Gastroesophageal sphincter (tissue), 4 donors: ENCODE data around the gene TRRAP. TPM values are rescaled to one million over a fixed set of nuclear protein-coding genes. Genes with fewer than 3 reads are reported as not detected.

Experiments
- ATAC-seq: fragments of 150-250 bp; one replicate; pipeline ENCODE4 v1.9.1; 2016; ENCODE audit warnings: mild to moderate bottlenecking, moderate library complexity
- H3K27ac ChIP-seq, 4 donors: fragments of 200-600 bp; sonication (generic) in 3 of 4; 1 replicate in 3 of 4; 2 replicates in 1 of 4; pipeline ENCODE4 v1.5.1; 2016 to 2019
- H3K27me3 ChIP-seq: fragments of 200-600 bp; sonication (generic); one replicate; pipeline ENCODE4 v1.5.1; 2019
- H3K36me3 ChIP-seq, 2 donors: fragments of 200-600 bp; sonication (generic); one replicate each; pipeline ENCODE4 v1.5.1; 2019; ENCODE audit warnings: control low read depth in 1 of 2
- H3K4me1 ChIP-seq, 3 donors: fragments of 200-600 bp; sonication (generic); 1 replicate in 2 of 3; 2 replicates in 1 of 3; pipeline ENCODE4 v1.5.1; 2016 to 2019; ENCODE audit warnings: control low read depth in 2 of 3
- H3K4me3 ChIP-seq, 2 donors: fragments of 200-600 bp; sonication (generic); one replicate each; pipeline ENCODE4 v1.5.1; 2019; ENCODE audit warnings: mild to moderate bottlenecking in 1 of 2, moderate library complexity in 1 of 2
- H3K9me3 ChIP-seq, 3 donors: fragments of 200-600 bp; sonication (generic); one replicate each; pipeline ENCODE4 v1.5.1; 2017 to 2019; ENCODE audit warnings: control low read depth in 2 of 3
- CTCF ChIP-seq, 4 experiments: fragments of 200-600 bp in 2 of 4; fragments of 450-650 bp in 2 of 4; sonication (generic) in 1 of 4; IDR thresholded peaks; one replicate each; pipeline ENCODE4 v1.5.1; 2017 to 2019; ENCODE audit warnings: antibody characterized with exemption in 4 of 4, mild to moderate bottlenecking in 2 of 4, moderate library complexity in 2 of 4
- EP300 ChIP-seq: sonication (generic); formaldehyde crosslinking; IDR thresholded peaks from one replicate; pipeline ENCODE4 v1.6.1; 2017; ENCODE audit warnings: antibody characterized with exemption, mild to moderate bottlenecking
- POLR2A ChIP-seq, 2 donors: fragments of 450-650 bp; IDR thresholded peaks; one replicate each; pipeline ENCODE4 v1.6.1; 2017; ENCODE audit warnings: antibody characterized with exemption in 2 of 2, mild to moderate bottlenecking in 2 of 2, moderate library complexity in 1 of 2
- POLR2AphosphoS5 ChIP-seq: sonication (generic); formaldehyde crosslinking; IDR thresholded peaks from one replicate; pipeline ENCODE4 v1.6.1; 2017; ENCODE audit warnings: antibody characterized with exemption
- WGBS, 2 donors: methylation state at CpG; one replicate each; pipeline ENCODE4 v1.1.5; 2018; ENCODE audit warnings: low coverage in 1 of 2; 5-methylcytosine and 5-hydroxymethylcytosine counted together
- total RNA-seq, 4 donors: library from RNA; depleted of rRNA; stranded (reverse); fragments of >200 nt; gene quantifications; one replicate each; pipeline ENCODE4 v1.1.0, GENCODE V29; 2016

TRRAP gene
- total RNA-seq, 4 donors from 2014 or later: 19.1 to 34.8 (median 28.4) TPM

DNA sequence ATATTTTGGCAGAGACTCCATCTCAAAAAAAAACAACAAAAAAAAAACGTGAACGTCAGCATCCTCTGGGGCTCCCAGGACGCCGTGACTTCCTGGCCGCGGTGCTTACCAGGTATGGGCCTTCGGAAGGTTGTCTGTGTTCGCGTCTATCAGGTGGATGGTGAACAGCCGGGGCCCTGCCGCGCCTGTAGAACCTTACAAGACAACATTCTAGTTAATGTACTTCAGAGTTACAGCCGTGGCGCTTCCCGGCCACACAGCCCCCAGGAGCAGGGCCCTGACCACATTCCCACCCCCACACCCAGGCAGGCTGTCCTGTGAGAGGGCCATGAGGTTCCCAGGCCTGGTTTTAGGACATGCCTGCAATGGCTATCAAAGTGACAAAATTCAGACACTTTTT, 154.6 kb downstream of the TRRAP start:
- H3K36me3 ChIP-seq: peaks cover 0 to 100% of the 10 kb centered on the region in 2 donors
- peaks cover 0 to 39% (median 9%) of the 10 kb centered on the region in 3 donors for H3K4me1 ChIP-seq
- no peak overlapping the region for H3K4me3 ChIP-seq
- no peak for ATAC-seq
- no peak for TF ChIP-seq POLR2A (IDR thresholded peaks at IDR 0.05)
- TF ChIP-seq EP300: no peak
- TF ChIP-seq CTCF (IDR thresholded peaks at IDR 0.05): no peak
- no peak for TF ChIP-seq POLR2AphosphoS5
- peak overlapping the region in 2 of 4 donors; percentile 20 to 44 for H3K27ac ChIP-seq
- WGBS, 2 donors: 70 to 77% methylated on average over 4 to 11 of the region's 15 CpGs
- no peaks in the 10 kb centered on the region for H3K27me3 ChIP-seq
- H3K9me3 ChIP-seq: peaks cover 0 to 8% (median 0%) of the 10 kb centered on the region in 3 donors

DNA sequence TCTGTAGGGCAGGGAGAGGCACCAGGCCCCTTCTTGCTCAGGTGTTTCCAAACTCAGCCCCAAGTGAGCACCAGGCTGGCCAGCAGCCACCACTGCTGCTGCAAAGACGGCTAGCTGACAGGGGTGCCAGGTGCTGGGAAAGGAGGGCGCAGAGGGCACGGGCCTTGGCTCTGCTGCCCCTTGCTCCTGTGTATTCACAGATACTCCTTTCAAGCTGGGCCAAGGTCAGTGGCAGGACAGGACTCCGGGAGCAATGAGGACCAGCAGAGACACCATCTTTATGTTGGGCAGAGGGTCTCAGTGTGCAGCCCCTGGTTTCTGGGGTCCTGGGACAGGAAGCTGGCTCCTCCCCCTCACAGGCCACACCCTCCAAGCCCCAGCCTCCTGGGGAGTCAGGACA, 155.4 kb downstream of the TRRAP start:
- WGBS, 2 donors: no CpG with 5 or more reads among the region's 4 CpGs
- Histone ChIP-seq H3K36me3 (peaks cover 0 to 100% of the 10 kb centered on the region in 2 donors), H3K27me3 (no peaks in the 10 kb centered on the region), H3K9me3 (peaks cover 0 to 8% (median 0%) of the 10 kb centered on the region in 3 donors), H3K4me1 (peaks cover 0 to 39% (median 9%) of the 10 kb centered on the region in 3 donors), H3K4me3 (no peak overlapping the region), H3K27ac (peak overlapping the region in 2 of 4 donors; percentile 10 to 44)
- ATAC-seq: no peak
- no peak for TF ChIP-seq POLR2A (IDR thresholded peaks at IDR 0.05)
- no peak for TF ChIP-seq POLR2AphosphoS5
- no peak for TF ChIP-seq CTCF (IDR thresholded peaks at IDR 0.05)
- no peak for TF ChIP-seq EP300

DNA sequence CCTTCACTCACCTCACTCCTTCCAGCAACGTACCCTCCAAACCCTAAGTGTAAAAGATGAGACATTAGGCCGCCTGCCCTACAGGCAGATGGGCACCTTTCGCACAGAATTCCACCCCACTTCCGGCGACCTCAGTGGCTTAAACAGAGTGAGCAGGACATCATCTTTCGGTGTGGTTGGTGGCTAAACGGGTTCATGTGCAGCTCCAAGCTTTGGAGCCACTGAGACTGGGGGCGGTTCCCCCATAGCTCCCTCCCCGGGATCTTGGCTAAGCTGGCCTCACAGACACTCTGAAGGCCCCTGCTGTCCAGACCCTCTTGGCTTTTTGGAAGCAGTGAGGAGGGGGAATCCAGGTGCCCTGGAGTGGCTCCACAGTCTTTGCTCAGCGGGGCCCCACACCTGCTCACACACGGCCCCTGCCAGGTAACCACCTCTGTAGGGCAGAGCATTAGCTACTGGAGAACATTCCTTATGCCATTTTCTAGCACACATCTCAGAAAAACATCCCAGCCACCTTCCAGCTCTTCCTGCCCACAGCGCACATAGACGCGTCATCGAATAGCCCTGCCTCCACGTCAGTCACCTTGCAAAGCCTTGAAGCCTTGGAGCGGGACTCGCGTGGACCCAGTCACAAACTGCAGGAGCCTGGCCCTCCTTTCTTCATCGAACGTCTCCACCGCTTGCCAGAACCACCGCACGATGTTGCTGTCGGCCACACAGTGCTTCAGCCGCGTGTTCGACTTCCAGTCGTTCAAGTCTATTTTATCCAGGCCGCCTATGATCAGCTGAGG, 156.8 kb downstream of the TRRAP start:
- peaks cover 0 to 3% (median 0%) of the 10 kb centered on the region in 3 donors for H3K9me3 ChIP-seq
- H3K4me1 ChIP-seq: peaks cover 0 to 33% (median 6%) of the 10 kb centered on the region in 3 donors
- TF ChIP-seq POLR2A (IDR thresholded peaks at IDR 0.05): no peak
- no peak for TF ChIP-seq CTCF (IDR thresholded peaks at IDR 0.05)
- no peak for TF ChIP-seq EP300
- no peak for TF ChIP-seq POLR2AphosphoS5
- ATAC-seq: no peak
- H3K36me3 ChIP-seq: peaks cover 0 to 100% of the 10 kb centered on the region in 2 donors
- H3K27me3 ChIP-seq: no peaks in the 10 kb centered on the region
- H3K4me3 ChIP-seq: no peak overlapping the region
- 93% methylated on average over 27 of the region's 30 CpGs; no CpG with 5 or more reads in 1 of the 2 donors for WGBS, 2 donors
- peak overlapping the region in 1 of 4 donors; percentile 38 for H3K27ac ChIP-seq

DNA sequence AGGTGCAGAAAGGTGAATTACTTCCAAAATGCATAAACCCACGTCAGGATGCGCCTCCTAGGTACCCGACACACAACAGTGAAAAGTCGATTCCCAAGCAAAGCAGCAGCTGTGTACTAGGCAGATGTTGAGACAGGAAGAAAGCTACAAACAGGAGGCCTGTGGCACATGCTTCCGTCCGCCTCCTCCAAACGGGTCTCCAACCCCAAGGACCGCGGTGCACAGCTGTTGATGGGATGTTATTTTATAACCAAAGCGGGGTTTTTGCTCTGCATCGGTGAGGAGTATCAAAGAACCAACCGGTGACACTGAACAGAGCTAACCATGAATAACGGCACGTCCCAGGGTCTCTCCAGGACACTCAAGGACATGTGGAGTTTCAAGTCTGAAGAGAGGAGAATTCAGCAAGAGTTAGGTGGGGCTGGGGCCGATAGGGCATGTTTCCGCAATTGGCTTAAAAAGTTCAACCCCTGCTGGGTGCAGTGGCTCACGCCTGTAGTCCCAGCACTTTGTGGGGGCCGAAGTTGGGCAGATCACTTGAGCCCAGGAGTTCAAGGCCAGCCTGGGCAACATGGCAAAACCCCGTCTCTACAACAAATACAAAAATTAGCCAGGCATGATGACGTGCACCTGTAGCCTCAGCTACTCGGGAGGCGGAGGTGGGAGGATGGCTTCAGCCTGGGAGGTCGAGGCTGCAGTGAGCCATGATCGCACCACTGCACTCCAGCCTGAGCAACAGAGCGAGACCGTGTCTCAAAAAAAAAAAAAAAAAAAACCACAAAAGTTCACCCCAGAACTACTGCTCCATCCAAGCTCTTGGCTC, 157.6 kb downstream of the TRRAP start:
- peak overlapping the region in 2 of 4 donors; percentile 12 to 27 for H3K27ac ChIP-seq
- WGBS, 2 donors: 88 to 90% methylated on average over 14 to 22 of the region's 26 CpGs
- H3K4me3 ChIP-seq: no peak overlapping the region
- no peaks in the 10 kb centered on the region for H3K27me3 ChIP-seq
- peaks cover 0 to 98% of the 10 kb centered on the region in 2 donors for H3K36me3 ChIP-seq
- no peaks in the 10 kb centered on the region for H3K9me3 ChIP-seq
- ATAC-seq: no peak
- no peak for TF ChIP-seq POLR2AphosphoS5
- TF ChIP-seq EP300: no peak
- TF ChIP-seq POLR2A (IDR thresholded peaks at IDR 0.05): no peak
- no peak for TF ChIP-seq CTCF (IDR thresholded peaks at IDR 0.05)
- peaks cover 0 to 34% (median 6%) of the 10 kb centered on the region in 3 donors for H3K4me1 ChIP-seq
